Stimulated activated CD8-positive, alpha-beta memory T cell treated with anti-CD3 and anti-CD28 coated beads, Interleukin-12 subunit alpha, Interleukin-12 subunit beta, amount 100 ng/mL, for 24 hours (primary cell): ENCODE measurements around the gene NR2F6.

ENCODE experiments used
- DNase-seq: peaks from one replicate; pipeline ENCODE4 v3.0.0-alpha.2; 2020; ENCODE audit errors: extremely low read depth

The NR2F6 gene

DNA sequence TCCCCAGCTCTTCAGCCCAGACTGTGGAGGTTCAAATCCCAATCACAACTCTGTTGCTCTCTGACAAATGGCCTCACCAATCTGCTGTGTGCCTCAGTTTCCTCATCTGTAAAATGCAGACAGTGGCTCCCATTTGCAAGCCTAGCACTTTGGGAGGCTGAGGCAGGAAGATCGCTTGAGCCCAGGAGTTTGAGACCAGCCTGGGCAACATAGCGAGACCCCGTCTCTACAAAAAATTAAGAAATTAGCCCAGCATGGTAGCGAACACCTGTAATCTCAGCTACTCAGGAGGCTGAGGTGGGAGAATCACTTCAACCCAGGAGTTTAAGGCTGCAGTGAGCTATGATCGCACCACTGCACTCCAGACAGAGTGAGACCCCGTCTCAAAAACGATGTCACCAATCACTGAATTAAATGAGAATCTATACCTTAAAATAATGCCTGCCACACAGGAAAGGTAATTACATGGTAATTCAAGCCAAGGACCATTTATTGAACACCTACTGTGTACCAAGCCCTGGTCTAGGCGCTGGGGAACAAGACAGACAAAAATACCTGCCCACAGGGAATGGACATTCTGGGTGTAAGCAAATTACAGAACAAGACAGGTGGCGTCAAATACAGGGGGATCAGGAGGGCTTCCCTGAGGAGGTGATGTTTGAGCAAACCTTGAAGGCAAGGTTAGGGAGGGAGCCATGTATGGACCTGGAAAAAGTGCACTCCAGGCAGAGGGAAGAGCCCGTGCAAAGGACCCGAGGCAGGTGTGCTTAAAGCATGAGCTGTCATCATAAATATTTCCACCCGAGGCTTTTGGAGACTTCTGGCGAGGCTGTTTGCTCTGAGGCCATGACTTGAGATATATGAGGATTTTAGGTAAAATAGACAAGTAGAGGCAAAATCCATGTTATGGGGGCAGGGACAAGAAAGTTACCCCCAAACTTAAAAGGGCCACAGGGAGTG lies 7.7 kb downstream of the NR2F6 start:
- no peak for DNase-seq

GRCh38 chr19:17236811-17237543 lies 8.7 kb downstream of the NR2F6 start:
- no peak for DNase-seq

GRCh38 chr19:17235971-17236777 lies 9.5 kb downstream of the NR2F6 start:
- no peak for DNase-seq

GRCh38 chr19:17235300-17235970 lies 10.3 kb downstream of the NR2F6 start:
- peak; percentile 43 for DNase-seq

DNA sequence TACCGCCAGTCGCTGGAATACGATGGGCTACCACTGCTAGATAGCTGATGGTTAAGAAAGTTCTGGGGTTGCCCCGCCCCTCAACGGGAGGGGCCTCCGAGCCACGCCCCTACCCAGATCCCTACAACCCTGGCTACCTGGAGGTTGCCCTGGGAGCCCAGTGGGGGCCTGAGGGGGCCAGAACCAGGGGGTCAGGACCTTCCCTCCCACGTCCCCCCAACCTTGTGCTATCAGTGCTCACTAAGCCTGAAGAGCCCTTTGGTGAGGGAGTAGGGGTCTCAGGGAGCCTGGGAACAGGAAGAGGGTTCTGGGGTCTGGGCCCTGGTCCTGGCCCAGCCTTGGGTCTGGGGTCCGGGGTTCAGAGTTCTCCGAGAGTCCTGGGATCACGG lies 10.8 kb downstream of the NR2F6 start:
- no peak for DNase-seq

DNA sequence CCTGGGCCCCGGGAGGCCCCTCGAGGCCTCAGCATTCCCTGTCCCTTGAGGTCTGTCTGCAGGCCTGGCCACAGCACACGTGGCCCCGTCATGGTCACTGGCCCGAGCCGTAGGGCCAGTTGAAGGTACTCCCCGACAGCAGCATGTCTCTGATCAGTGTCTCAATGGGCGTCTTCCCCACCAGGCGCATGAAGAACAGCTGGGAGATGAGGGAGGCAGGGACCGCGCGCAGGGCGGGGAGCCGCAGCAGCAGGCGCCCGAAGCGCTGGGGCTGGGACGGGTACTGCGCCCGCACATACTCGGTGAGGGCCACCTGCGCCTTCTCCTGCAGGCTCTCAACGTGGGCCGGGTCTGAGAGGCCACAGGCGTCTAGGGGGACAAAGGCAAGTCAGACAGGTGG lies 13.5 kb downstream of the NR2F6 start:
- no peak for DNase-seq

- no peak for DNase-seq
Measured at GRCh38 chr19:17229890-17230289, 15.8 kb downstream of the NR2F6 start.

GRCh38 chr19:17227798-17228367 lies 17.8 kb downstream of the NR2F6 start:
- no peak for DNase-seq

GRCh38 chr19:17226002-17226933 lies 19.5 kb downstream of the NR2F6 start, which contains the start of gene OCEL1:
OCEL1 (plus strand) TSS chr19:17226226; CDS start chr19:17226248, 22 bp downstream.
- peak; percentile 91 for DNase-seq

DNA sequence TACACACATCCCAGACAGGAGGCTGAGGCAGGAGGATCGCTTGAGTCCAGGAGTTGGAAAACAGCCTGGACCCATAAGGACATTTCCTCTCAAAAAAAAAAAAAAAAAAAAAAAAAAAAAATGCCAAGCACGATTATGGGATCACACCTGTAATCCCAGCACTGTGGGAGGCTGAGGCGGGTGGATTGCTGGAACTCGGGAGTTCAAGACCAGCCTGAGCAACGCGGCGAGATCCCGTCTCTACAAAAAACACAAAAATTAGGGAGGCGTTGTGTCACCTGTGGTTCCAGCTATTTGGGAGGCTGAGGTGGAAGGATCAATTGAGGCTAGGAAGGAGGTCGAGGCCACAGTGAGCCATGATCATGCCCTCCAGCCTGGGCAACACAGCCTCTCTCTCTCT lies 20.7 kb downstream of the NR2F6 start:
- DNase-seq = no peak

- DNase-seq = no peak
Measured at GRCh38 chr19:17220207-17220758, 25.4 kb downstream of the NR2F6 start.

DNA sequence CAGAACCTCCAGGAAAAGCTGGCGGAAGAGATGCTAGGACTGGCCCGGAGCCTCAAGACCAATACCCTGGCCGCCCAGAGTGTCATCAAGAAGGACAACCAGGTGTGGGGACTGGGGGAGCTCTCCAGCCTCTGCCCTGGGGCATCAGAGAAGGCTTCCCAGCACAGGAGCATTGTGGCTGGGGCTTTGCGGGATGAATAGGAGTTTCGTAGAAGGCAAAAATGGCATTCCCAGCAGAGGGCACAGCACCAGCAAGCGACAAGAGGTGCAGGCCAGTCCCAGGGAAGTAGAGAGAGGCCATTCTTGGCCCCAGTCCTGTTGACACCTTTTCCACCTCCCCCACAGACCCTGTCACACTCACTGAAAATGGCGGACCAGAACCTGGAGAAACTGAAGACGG lies 26.4 kb downstream of the NR2F6 start:
- DNase-seq = no peak

DNA sequence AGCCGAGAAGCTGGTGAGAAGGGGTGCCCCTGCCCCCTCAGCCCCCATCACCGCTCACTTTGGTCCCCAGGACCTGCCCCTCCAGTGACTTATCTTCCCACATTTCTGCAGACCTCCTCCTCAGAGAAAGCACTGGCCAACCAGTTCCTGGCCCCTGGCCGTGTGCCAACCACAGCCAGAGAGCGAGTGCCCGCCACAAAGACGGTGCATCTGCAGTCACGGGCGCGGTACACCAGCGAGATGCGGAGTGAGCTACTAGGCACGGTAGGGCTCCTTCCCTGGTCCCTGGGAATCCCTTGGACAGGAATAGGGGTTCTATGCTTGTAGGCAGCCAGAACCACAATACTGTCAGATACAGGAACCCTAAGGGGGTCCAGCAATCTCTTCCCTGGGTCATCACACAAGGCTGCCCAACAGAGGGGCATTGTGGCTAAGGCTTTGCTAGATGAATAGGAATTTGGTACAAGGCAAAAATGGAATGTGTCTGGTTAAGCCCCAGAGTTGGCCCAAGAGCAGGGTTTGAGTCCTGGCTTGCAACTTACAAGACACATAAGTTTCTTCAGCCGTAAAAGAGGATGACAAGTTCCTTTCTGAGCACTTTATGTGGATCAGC lies 29.6 kb downstream of the NR2F6 start:
- DNase-seq = no peak

DNA sequence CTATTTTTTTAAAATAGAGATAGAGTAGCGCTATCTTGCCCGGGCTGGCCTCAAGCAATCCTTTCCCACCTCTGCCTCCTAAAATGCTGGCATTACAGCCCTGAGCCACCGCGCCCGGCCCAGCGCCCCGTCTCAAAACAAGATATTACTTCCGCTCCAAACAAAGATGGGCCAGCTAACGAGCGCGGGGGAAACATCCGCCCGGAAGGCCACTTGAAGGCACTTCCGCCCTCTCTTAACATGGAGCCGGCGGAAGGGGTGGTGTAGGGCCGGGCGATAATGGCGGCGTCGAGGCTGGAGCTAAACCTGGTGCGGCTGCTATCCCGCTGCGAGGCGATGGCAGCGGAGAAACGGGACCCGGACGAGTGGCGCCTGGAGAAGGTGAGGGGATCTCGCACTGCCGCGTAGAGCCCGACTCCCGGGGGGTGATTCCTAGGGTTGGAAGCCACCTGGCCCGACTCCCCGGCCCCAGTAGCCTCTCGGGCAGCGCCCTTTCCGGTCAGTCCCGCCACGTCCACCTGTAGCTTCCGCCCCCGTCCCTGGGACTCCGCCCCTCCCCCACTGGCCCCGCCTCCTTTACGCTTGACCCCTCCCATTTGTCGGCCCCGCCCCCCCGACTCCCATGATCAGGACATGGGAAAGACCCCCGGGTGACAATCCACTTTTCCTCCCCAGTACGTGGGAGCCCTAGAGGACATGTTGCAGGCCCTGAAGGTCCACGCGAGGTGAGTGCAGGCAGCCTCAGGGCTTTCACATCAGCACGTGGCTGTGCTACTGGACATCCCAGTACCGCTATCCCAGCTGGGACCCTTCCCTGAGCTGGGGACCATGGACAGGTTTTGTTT lies 30.4 kb downstream of the NR2F6 start, which contains the start of gene USE1:
TSS of gene USE1 (plus strand) at position 231 of the 845 bp plus-strand sequence. CDS start at position 280, 49 bp downstream.
- peak; percentile 66 for DNase-seq

GRCh38 chr19:17214508-17215126 lies 31.1 kb downstream of the NR2F6 start:
- DNase-seq = no peak

GRCh38 chr19:17213334-17213733 lies 32.4 kb downstream of the NR2F6 start:
- no peak for DNase-seq
